NCI-H1417 (cell line): ENCODE measurements around the gene EPB41L4A.
A peak's percentile ranks its signal among the peaks of the same experiment; 100 is the strongest.

Experiments used
- DNase-seq, 3 experiments: peaks; one replicate each; lab custom pipeline; 2025; lab: John Stamatoyannopoulos, UW

Gene EPB41L4A

DNA sequence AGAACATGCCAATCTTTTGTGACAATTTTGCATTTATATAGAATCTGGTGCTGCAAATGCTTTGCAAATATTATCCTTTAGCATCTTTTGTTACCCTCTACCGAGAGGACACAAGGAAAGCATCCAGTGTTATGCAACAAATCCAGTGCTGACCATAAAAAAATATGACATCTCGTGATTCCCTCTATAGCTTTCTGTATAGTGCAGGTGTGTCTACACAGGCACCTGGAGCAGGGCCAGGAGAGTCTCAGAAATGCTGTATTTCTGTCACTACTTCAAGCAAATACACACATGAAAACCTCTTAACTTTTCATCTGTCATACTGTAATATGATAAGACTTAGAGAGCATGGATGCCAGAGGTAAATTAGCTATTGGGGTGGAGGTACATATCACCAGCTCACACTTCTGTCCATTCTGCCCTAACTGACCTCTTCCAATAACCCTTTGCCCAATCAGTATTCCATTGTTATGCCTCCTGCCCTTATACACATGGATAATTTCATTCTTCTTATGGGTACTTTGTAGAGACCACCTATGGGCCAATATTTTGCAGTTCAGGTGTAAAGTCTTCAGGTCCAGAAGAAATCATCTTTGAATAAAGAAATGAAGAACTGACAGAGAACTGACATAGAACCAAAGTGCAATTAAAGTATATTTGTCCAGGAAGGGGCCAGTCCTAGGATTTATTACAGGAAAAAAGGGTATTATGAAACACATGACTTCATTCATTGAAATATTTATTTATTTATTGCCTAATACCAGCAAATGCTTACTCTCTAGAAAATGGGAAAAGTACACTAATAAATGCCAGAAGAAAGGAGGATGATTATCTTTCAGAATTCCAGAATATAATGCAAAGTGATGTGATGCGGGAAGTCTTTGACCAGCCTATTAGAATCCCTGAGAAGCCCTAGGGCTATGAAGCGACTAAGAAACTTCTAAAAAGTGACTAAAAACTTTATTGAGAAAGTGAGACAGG is 106.5 kb downstream of the EPB41L4A start:
- DNase-seq: peak in 1 of 3 experiments; percentile 69

- DNase-seq: no peak
These were observed 108.3 kb downstream of the EPB41L4A start for GRCh38 chr5:112310746-112311145.

DNA sequence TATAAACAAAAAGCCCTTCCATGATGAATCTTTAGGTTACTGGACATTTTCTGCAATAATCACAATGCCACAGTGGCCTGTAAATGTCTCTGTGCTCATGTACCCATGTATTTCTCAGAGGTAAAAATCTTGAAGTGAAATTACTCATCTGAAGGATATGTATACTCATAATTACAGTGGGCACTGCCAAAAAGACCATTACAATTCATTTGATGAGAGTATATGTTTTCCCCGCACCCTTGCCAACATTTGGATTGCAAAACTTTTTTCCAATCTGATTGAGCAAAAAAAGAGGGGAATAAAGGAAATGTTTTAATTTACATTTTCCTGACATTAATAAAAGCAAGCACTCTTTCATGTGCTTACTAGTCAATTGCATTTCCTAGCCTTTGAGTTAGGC is 110.5 kb downstream of the EPB41L4A start:
- no peak for DNase-seq

DNA sequence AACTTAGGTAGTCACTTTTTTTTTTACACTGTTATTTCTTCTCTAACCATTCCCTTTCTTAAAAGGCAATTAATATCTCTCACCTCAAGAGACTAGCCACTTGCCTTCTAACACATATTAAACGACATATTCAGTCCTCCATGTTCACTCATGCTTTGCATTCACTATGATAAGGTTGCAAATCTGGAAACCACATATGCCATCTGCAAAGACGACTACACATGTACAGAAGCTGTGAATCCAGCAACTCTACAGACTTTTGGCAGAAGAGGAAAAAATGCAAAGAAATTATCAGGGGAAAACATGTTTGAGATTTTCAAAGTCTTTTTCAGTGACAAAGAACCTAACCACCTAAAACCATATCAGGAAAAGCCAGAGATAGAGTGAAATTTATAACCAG is 112.1 kb downstream of the EPB41L4A start:
- peak in 1 of 3 experiments; percentile 20 for DNase-seq

DNA sequence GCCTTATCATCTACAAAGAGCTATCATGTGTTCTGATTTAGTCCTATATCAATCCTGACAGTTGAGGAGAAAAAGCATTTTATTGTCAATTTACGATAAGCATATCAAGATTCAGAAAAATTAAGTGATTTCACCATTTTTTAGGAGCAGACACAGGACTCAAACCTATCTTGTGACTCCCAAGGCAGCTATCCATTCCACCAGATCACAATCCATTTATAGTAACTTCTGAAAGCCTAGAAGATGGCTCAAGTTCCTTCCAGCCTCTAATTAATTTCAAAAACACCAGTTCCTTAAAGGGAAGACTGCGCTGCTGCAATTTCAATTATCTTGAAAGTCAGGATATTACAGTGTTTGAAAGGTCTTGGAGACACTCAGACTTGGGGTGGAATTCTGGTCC is 114.3 kb downstream of the EPB41L4A start:
- DNase-seq: no peak

GRCh38 chr5:112303685-112304084 is 115.4 kb downstream of the EPB41L4A start:
- no peak for DNase-seq

GRCh38 chr5:112294126-112294525 is 125.0 kb downstream of the EPB41L4A start:
- no peak for DNase-seq

DNA sequence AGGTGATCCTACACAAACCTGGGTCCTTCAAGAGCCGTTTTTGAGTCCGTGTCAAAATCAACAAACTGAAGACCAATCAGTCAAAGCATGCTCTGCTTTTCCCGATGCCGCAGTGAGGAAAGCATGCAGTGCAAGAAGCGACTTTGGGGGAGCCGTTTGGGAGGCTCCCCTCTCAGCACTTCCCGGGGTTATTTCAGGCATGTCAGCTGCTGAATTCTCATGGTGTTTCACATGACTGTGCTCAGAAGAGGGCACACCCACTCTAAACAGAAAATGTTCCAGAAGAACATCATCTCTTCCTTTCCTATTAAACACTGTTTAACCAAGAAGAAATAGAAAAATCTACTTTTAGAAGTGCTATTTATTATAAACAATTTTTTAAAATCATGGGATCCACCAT is 125.5 kb downstream of the EPB41L4A start:
- DNase-seq: no peak

DNA sequence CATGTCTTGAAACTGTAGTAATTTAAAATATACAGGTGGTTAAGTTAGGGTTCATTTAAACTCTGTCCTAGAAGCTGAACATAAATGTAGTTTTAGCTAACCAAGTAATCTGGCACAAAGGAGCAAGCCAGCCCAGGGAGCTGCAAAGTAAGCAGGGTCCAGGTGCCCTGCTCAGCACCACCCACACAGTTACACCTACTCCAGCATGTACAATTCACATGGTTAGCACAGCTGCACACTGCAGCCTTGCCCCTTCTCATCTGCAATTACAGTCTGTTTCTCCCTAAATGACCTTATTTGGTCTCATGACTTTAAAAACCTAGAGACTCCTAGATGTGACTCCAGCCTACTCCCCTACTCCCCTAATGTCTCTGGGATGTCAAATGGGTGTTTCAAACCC is 128.4 kb downstream of the EPB41L4A start:
- peak in 1 of 3 experiments; percentile 3 for DNase-seq

- no peak for DNase-seq
These were observed 129.6 kb downstream of the EPB41L4A start for GRCh38 chr5:112289465-112289864.

- DNase-seq: peak in 1 of 3 experiments; percentile 20
These were observed 134.8 kb downstream of the EPB41L4A start for GRCh38 chr5:112283943-112284929.

DNA sequence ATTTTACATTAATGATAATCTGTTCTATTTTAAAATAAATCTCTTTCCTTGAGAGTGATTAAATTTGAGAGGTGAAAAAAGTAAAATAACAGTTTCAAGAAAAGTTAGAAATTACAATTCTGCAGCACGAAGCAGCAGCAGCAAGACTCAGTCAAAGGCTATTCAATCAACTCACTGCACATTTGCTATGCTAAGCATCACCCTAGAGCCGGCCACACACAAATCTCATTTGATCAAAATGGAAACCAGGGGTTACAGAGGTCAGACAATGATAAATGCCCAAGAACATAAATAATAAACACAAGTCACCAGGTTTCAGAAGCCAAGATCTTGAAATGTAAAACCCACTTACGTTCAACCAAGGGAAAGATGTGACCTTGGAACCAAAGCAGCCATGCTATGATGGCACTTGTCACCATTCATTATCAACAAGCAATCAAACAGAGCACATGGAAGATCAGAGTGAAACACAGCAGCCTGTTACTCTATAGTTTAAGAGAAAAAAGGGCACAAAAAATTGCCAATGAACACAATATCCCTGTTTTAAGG is 136.0 kb downstream of the EPB41L4A start:
- DNase-seq: no peak

DNA sequence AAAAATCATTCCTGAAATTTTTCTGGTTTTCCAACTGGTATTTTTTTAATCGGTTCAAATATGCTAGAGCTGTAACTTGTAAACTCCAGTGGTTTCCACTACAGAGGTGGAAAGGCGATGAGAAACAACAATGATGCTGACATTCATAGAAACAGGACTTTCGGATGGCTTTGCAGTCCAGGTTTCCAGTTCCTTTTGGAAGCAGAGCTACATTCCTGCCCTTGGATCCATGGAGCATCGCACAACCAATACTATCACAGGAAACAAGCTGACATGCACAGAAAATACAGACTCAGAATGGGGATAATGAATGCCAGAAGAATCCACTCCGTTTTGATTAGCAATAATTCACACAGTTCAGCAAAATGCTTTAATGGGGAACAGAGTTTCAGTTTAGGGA is 140.0 kb downstream of the EPB41L4A start:
- no peak for DNase-seq

- peak in 2 of 3 experiments; percentile 32 to 55 for DNase-seq
These were observed 142.1 kb downstream of the EPB41L4A start for GRCh38 chr5:112276991-112277390.

- no peak for DNase-seq
These were observed 143.4 kb downstream of the EPB41L4A start for GRCh38 chr5:112275671-112276070.

GRCh38 chr5:112270299-112271293 is 148.5 kb downstream of the EPB41L4A start:
- DNase-seq: no peak

DNA sequence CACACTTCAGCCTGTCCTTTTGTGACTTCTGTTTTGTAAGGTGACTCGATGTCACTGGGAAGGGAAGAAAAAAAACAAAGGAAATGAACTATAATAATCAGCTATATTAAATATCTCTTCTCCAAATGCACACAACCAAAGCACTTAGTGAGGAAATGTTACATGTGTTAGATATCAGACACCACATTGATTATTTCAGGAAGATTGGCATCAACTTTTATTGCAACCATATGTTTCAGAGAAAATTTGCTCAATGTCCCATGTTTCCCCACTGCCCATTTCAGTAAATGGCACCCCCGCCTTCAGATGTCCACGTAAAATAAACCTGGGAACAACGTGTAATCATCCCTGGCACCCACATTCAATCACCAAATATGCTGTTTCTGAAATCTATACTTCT is 151.8 kb downstream of the EPB41L4A start:
- DNase-seq: no peak

GRCh38 chr5:112264666-112265065 is 154.4 kb downstream of the EPB41L4A start:
- no peak for DNase-seq

GRCh38 chr5:112264151-112264550 is 154.9 kb downstream of the EPB41L4A start:
- DNase-seq: no peak

- DNase-seq: peak in 1 of 3 experiments; percentile 77
These were observed 155.6 kb downstream of the EPB41L4A start for GRCh38 chr5:112263469-112263868.

GRCh38 chr5:112258571-112258970 is 160.5 kb downstream of the EPB41L4A start:
- DNase-seq: no peak
